Fibroblast of villous mesenchyme (primary cell): ENCODE data around the gene IRF2. TPM values are rescaled to one million over a fixed set of nuclear protein-coding genes. Genes with fewer than 3 reads are reported as not detected.

Experiments
- DNase-seq: peaks from one replicate; pipeline ENCODE4 v3.0.0-alpha.2; 2010; ENCODE audit warnings: low read depth
- H3K4me3 ChIP-seq: 2 replicates; pipeline ENCODE4 v1.5.1; 2011; ENCODE audit warnings: low read depth, mild to moderate bottlenecking, low read length
- total RNA-seq: library from RNA; depleted of rRNA; stranded (reverse); fragments of >200 nt; gene quantifications from 2 replicates; pipeline ENCODE4 v1.2.3, GENCODE V29; 2012
- TF ChIP-seq, protein P1 (sequence below): IDR thresholded peaks from 2 replicates; pipeline ENCODE4 v1.5.1; 2012; ENCODE audit warnings: low read depth, mild to moderate bottlenecking, low read length; ENCODE audit not compliant: insufficient read depth

The IRF2 gene
- total RNA-seq, 1 donor, result 42.3 TPM

DNA sequence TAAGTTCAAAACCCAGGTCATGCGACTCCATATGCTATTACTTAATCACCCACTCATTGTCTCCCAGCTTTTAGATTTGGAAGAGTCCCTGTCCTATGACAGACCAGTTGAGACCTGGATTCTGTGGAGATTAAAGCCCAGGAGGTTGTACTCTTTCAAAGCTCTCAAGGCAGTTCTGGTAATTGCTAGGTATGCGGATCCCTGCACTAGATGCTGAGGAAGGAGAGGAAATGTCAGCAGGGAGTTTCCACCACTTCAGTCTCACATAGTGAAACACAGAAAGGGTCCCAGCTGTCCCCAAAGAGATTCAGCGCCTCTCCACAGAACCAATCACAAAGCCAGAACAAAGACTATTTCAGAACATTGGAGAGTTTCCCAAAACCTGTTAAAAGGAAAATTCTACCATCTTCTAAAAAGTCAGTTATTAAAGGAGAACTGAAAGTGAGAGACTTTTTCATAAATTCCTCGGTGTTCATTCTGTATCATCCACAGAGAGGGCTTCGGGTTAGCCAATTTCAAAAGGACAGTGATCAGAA, 53.4 kb downstream of the IRF2 start:
- no peak overlapping the region for H3K4me3 ChIP-seq
- TF ChIP-seq, protein P1, sequence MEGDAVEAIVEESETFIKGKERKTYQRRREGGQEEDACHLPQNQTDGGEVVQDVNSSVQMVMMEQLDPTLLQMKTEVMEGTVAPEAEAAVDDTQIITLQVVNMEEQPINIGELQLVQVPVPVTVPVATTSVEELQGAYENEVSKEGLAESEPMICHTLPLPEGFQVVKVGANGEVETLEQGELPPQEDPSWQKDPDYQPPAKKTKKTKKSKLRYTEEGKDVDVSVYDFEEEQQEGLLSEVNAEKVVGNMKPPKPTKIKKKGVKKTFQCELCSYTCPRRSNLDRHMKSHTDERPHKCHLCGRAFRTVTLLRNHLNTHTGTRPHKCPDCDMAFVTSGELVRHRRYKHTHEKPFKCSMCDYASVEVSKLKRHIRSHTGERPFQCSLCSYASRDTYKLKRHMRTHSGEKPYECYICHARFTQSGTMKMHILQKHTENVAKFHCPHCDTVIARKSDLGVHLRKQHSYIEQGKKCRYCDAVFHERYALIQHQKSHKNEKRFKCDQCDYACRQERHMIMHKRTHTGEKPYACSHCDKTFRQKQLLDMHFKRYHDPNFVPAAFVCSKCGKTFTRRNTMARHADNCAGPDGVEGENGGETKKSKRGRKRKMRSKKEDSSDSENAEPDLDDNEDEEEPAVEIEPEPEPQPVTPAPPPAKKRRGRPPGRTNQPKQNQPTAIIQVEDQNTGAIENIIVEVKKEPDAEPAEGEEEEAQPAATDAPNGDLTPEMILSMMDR, result no peak
- no peak for DNase-seq

DNA sequence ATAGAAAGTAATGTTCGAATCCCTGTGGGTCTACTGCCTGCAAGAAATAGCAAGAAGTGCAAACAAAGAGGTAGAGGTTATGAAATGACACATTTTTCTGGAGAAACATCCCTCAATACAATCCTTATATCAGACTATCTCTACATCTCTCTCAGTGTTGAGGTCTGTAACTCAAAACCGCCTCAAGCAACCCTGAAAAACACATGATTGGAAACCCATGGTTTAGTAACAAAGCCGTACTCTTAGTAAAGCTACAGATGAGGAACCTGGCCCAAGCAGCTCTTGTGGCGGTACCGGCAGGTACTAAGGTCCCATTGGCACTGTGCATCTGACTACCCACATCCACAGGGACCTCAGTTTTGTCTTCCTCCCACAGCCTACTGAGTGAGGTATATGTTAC, 53.9 kb downstream of the IRF2 start:
- TF ChIP-seq, protein P1, result no peak
- no peak for DNase-seq
- no peak overlapping the region for H3K4me3 ChIP-seq

DNA sequence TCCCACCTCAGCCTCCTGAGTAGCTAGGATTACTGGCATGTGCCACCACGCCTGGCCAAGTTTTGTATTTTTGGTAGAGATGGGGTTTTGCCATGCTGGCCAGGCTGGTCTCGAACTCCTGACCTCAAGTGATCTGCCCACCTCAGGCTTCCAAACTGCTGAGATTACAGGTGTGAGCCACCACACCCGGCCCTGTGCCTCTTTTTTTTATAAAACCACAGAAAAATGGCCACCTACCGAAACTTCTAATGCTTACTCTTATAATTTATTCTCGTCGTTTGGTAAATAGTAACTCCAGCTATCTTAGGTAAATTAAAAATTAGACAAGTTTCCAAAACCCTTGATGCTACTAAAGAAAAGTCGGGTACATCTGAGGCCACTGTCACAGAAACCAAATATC, 54.4 kb downstream of the IRF2 start:
- DNase-seq, result no peak
- TF ChIP-seq, protein P1, result no peak
- no peak overlapping the region for H3K4me3 ChIP-seq

DNA sequence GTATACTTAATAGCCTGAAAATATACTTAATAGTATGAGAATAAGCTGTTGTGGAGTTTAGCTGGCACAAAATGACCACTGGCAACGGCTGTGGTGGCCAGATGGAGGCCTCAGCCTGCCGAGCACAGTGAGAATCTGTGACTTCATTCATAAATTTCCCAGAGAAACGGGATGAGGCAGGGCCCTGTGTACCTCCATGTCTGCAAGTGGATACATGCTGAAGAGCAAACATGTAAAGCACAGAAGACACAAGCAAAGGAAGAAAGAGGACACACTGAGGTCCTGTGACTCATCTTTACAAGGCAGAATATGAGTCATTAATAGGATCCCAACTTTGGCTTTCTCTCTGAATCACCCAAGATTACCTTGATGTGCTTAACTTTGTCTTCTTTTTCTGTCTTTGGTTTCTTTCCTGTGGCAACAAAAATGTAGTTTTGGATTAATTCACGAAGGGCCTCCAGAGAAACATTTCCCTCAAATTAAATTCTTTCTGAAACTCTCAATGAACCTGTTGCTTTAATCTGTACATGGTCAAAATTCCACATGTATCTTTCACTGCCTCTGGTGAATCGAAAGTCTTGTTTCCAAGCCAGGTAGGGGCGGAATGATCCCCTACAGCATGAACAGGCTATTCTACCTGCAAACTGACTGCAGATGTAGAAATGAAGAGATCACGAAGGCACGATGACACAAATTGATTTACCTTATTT, 56.4 kb downstream of the IRF2 start:
- TF ChIP-seq, protein P1, result no peak
- H3K4me3 ChIP-seq, result no peak overlapping the region
- DNase-seq, result peak; percentile 89

DNA sequence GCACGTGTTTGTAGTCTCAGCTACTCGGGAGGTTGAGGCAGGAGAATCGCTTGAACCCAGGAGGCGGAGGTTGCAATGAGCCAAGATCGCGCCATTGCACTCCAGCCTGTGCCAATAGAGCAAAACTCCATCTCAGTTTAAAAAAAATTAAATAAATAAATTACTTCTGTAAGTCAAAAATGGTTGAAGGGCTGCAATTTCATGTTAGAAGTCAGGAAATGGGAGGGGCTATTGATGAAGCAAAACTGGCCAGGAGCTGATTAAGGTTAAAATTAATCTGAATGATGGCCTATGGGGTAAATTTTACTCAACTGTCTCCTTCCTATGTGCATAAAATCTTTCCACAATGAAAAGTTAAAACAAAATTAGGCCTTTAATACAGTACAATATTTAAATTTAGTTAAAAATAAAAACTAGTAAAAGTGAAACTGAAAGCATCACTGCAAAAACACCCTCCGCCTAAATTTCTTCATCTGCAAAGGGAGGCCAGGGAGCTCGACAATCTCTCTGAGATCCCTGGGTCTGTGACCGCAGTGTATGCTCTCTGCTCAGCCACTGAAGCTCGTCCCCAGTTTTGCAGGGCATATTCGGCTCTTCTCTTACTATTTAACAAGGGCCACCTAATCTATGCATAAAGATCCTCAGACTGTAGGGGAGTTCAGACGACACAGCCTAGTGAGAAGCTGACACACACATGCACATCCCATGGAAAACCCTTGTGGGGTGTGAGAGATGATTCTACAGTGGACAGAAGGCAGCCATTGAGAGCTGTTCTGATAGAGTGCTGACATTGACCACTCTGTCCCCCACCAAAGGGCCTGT, 57.2 kb downstream of the IRF2 start:
- peak overlapping the region; percentile 46 for H3K4me3 ChIP-seq
- TF ChIP-seq, protein P1, result no peak
- DNase-seq, result peak; percentile 75

DNA sequence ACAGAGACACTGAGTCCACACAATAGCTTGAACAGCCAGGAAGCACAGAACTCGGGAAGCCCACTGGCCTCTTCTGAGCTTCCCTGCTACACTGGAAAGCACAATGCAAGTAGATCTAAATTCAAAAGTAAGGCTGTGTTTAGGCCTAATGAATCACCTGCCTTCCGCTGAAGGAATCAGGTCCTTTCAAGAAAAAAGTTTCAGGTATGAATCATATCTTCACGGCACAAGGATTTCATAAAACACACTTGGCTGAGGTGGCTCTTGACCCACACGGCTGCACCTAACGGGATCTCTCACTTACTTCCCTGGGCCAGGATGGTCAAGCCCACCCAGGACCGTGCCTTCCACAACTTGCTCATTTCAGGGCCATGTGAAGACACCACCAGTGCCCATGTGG, 59.3 kb downstream of the IRF2 start:
- TF ChIP-seq, protein P1, result no peak
- H3K4me3 ChIP-seq, result no peak overlapping the region
- DNase-seq, result no peak
